T follicular helper cell (primary cell): ENCODE data around the gene PRLH.

Experiments used
- DNase-seq: peaks from one replicate; pipeline ENCODE4 v3.0.0-alpha.2; 2020; ENCODE audit warnings: low read depth
- total RNA-seq, 2 experiments: gene quantifications; one replicate each; lab custom pipeline; 2026; lab: John Stamatoyannopoulos, UW

PRLH gene, protein sequence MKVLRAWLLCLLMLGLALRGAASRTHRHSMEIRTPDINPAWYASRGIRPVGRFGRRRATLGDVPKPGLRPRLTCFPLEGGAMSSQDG
- total RNA-seq: 0 reads per million in 2 experiments

DNA sequence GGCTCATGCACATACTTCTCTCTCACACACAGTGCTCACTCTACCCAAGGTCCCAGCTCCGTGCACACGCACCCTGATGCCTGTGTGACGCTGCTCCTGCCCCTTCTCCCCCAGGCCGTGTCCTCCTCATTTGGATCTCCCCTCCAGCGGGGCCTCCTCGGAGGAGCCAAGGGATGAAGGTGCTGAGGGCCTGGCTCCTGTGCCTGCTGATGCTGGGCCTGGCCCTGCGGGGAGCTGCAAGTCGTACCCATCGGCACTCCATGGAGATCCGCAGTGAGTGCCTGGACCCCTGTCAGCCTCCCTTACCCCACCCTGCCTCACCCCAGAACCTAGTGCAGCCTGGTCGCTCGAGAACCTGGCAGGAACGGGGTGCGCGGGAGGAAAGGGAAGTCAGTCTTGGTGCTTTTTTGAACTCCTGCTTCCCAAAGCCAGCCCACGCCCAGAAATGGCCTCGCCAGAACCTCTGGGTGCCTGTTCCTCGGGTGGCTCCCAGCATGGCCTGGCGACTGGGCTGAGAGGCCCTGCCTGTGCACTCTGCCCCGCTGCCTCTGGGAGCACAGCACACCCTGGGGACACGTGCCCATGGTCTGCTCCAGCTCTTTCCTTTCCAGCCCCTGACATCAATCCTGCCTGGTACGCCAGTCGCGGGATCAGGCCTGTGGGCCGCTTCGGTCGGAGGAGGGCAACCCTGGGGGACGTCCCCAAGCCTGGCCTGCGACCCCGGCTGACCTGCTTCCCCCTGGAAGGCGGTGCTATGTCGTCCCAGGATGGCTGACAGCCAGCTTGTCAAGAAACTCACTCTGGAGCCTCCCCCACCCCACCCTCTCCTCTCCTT lies at the start of gene PRLH:
Gene PRLH (plus strand): TSS at position 174 of the 835 bp plus-strand sequence. CDS start 0 bp downstream, at position 174.
- no peak for DNase-seq

DNA sequence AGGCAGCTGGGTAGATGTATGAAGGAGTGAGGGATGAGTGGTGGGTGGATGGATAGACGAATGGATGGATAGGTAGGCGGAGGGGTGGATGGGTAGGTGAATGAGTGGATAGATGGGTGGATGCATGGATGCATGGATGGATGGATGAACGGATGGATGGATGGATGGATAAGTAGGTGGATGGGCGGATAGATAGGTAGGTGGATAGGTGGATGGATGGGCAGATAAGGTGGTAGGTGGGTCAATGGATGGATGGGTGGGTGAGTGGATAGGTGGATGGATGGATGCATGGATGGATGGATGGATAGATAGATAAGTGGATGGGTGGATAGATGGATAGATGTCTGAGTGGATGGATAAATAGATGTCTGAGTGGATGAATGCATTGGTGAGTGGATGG lies 49.2 kb upstream of the PRLH start:
- no peak for DNase-seq

DNA sequence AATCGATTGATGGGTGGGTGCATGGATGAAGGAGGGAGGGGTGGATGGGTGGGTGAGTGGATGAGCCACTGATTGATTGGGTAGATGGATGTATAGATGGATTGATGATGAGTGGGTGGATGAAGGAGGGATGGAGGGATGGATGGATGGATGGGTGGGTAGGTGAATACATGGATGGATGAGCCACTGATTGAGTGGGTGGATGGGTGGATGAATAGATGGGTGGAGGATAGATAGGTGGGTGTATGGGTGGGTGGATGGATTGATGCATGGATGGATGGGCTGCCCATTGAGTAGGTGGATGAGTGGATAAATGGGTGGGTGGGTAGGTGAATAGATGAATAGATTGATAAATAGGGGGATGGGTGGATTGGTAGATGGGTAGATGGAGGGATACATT lies 48.4 kb upstream of the PRLH start:
- DNase-seq: no peak

DNA sequence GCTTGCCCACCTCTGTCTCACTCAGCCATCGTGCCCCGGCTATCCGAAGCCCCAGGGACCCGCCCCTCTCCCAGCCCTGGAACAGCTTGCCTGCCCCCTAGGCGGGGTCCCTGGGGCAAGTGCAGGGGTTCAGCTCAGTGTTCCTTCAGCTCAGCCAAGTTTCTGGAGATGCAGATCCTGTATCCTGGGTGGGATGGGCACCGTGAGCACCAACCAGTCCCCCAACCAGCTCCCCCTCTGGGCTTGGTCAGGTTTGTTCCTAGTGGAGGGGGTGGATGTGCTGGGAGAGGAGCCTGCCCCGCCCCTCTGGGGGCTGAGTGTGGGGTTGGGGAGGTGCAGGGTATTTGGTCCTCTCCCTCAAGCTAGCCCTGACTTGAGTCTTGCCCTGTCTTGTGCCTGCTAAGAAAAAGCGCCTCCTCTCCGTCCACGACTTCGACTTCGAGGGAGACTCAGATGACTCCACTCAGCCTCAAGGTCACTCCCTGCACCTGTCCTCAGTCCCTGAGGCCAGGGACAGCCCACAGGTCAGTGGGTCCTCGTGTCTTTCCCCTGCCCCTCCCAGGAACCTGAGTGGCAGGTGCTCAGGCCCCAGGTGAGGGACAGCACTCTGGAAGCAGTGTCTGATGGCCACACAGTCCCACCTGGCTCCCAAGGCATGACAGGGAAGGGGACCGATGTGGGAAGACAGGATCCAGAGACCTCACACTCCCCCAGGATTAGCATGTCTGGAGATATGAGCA lies 46.7 kb upstream of the PRLH start:
- no peak for DNase-seq

DNA sequence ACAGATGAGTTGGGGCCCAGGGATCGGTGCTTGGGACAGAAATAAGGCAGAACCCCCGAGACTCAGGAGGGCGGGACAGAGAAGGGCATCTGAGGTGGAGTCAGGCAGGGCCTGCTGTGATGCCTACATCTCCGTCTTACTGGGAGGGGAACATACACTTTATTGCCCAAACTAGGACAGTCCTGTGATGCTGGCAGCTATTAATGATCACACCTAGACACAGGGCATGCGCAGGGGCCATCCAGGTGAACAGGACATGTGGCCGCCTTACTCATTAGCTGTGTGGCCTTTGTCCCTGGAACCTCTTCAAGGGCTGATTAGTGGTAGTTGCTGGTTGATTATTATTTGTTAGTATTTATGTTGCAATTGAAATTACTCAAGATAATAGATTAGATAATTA lies 46.1 kb upstream of the PRLH start:
- DNase-seq: no peak

DNA sequence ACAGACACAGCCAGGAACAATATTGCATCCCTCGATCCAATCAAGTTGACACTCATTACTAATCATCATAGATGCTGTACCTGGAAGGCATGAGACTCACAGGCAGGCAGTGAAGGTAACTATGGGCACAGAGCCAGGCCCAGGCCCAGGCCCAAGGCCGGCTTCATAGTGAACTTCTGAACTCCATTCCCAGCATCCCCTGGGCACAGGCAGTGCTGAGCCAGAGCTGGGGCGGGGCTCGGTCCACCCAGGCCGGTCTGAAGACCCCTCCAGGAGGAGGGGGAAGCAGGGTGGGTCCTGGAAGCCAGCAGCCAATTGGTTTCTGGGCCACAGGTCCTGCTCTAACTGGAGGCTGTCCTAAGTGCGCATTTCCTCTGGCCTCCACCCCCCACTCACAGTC lies 41.7 kb upstream of the PRLH start:
- no peak for DNase-seq

DNA sequence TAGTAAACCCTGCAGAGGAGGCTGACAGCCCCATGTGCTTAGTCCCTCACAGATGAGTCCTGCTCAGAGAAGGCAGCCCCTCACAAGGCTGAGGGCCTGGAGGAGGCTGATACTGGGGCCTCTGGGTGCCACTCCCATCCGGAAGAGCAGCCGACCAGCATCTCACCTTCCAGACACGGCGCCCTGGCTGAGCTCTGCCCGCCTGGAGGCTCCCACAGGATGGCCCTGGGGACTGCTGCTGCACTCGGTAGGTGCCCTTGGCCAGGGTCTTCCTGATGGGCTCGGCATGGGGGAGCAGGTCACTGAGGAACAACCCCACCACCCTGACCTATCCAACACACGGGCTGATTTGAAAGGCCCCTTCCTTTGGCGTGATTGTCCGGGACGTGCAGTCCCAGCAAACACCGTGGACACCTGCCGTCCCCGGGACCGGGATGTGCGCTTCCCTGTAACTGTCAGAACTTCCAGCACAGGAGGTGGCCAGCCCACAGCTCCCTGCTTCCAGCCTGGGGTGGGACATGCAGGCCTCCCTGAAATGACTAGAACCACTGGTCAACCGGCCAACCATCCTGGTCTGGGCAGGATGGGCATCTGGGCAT lies 40.7 kb upstream of the PRLH start:
- DNase-seq: no peak

DNA sequence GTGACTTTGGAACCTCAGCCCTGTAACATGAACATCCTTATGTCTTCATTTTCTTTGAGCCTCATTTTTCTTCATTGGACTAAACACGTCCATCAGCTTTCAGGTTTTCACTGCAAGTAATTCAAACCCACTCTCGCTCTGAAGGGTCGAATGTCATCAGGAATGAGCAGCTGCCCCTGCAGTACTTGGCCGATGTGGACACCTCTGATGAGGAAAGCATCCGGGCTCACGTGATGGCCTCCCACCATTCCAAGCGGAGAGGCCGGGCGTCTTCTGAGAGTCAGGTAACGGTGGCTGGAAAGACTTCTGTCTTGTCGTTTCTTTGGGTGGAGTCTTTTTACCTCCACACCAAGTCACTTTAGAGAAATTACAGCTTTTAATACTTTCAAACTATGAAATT lies 39.1 kb upstream of the PRLH start:
- DNase-seq: no peak

DNA sequence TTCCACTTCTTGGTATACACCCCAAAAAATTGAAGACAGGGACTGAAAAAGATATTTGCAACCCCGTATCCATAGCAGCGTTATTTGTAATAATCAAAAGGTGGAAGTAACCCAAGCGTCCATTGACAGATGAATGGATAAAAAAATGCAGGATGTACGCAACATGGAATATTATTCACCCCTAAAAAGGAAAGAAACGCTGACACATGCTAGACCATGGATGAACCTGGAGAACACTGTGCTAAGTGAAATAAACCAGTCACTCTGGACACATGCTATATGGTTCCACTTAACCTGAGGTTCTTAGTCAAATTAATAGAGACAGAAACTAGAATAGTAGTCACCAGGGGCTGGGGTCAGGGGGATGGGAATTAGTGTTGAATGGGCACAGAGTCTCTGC lies 38.6 kb upstream of the PRLH start:
- no peak for DNase-seq

DNA sequence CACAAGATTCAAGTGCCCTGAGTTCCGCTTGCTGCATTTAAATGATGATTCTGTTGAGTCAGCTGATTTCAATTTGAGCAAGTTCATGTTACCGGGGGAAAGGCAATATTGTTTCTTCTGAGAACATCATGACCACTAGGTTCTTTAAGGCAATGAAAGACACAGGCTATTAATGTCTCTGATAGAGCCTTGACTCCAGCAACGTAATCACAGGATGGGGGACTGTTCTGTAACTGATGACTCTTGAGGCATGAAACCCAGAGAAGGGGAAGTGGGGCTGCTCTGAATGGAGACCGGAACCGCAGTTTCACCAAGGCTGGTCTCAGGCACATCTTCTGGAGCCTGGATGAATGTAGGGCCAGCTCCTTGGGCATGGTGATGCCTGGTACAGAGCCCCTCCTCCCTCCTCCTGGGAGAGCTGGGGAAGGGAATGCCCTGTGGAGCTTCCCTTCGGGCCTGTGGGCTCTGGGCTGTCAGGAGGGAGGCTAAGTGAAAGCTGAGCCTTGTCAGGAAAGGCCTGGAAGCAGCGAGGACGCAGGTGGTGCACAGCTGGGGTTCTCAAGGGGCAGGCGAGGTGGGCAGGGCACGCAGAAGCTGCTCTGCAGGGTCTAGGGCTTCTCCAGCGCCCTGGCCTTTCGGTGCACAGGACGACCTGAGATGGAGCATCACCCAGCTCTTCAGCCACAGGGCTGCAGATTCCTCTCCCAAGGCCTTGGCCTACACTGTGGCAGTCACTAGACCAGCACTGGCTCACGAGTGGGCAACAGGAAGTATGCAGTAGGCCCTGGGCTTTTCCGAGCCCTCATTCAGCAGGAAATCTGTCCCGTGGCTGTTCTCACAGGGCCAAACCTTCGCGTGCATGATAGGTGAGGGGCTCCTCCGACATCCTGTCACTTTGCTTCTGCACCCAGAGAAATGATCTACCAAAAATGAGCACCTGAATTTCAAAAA lies 36.6 kb upstream of the PRLH start:
- no peak for DNase-seq

DNA sequence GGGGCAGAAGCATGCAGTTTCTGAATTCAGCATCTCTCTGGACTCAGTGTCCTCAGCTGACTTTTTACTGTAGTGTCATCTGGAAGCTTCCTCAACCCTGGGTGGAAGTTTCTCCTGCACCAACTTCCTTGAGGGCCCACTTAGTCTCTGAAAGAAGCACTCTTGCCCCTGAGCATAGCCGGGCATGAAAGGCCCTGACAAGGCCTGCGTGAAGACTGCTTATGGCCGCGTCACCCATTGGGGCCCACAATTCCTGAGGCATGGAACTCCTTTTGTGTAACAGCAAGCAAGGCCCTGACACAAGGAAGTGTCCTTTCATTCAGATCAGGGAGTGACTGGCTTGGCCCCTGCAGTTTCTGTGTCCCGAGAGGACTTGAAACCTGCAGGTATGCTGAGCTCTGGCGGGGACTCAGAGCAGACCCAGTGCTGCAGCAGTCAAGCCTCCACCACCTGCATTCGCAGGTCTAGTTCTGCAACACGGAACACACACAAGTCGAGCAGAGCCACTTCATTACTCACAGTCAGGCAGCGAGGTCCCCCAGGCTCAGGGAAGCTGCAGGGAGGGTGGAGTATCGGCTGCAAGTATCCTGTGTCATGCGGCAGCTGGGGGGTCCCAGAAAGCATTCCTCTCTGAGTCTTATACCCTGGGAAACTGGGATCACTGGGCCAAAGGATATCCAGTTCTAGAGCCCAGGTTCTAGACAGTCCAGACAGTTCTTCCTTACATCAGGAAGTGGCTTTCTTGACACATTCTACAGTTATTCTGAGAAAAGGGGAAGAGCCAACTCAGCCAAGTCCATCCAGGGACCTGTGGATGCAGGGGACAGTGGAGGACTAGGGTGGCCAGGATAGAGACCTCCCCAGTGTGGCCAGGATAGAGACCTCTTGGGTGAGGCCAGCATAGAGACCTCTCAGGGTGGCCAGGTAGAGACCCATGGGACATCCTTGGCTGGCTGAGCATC lies 35.6 kb upstream of the PRLH start:
- no peak for DNase-seq

DNA sequence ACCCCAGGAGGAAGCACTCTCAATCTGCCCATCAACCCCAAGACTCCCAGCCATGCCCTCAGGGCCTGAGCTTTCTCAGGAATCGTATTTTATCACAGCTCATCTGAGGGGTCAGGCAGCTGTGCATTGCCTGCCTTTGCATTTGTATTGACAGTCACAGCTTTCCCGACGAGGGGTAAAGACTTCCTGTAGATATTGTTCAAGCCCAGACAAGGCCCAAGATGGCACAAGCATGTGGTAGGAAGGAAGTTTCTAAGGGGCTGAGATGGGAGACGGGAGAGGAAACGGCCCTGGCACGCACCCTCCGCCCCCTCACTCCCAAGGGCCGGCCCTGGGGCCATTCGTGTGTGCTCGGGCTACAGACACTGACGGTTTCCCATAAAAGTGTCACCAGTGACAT lies 34.2 kb upstream of the PRLH start:
- no peak for DNase-seq

DNA sequence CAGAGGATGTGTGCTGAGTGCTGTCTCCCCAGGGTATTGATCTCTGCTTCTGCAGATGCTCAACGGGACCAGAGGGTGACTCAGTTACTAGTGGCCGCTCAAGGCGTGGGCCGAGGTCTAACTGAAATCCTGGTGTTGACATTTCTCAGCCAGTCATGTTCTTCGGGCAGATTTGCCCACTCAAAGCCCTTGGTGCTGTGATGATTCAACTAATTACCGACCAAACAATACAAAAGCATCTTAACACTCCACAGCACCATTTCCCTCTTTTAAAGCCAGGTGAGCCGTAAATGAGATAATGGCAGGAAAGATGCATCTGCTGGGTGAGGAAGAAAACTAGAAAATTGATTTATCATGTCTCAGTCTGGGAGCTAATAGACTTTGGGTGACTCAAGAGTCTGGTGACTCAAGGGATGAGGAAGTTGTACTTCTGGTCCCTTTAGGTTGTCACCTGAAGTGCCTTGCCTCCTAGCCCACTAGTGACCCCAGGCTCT lies 32.7 kb upstream of the PRLH start:
- DNase-seq: no peak

DNA sequence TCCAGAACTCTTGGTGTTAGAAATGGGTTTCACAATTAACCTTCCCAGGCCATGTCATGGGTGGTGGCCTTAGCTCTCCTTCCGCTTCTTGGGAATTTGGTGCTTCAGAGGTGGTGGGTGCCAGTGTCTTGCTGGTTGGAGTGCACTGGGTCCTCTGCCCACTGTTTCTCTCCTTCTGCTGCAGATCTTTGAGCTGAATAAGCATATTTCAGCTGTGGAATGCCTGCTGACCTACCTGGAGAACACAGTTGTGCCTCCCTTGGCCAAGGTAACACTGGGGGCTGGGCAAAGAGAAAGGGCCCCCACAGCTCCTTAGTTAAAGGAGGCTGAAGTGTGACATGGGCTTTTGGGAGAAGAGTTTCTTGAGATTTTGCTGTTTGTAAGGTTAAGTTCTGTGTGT lies 32.0 kb upstream of the PRLH start:
- no peak for DNase-seq

DNA sequence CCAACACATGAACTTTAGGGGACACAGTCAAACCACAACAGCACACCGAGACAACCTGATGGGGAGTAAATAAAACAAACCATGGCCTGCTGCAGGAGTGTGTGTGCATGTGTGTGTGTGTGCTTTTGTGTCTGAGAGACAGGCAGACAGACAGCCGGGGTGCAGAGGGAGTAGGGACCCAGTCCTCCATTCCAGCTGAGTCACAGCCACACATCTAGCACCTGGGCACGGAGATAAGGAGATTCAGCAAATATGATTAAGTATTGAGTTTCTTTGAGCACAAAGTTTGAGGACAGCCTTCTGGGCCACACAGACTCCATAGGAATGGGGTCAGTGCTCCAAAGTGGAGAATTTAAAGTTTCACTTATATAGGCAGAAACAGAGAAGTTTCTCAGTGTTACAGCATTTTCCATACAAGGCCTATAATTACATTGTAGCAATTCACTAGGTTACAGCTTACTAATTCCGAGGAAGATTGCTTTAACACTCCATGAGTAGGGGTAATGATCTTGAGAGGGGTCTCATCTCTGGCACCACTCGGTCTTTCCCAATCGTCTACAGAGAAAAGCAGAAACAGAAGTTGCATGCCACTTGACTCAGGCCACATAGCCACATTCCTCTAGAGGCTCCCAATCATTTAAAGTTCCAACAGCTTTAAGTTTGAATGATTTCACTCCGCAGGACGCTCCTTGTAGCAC lies 30.8 kb upstream of the PRLH start:
- DNase-seq: no peak

DNA sequence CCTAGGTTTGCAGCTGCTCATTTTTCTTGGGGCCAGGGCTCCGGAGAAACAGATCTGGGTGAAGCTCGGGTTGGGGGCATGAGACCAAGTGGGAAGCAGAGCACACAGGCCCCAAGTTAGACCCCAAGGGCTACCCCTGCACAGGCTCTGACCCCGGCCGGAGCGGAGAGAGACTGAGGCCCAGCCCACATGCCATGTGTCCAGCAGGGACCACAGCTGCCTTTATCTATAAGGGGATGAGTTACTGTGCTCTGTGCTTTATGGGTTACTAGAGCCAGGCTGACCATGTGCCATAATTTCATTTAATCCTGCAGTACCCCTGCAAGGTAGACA lies 30.3 kb upstream of the PRLH start:
- DNase-seq: no peak

DNA sequence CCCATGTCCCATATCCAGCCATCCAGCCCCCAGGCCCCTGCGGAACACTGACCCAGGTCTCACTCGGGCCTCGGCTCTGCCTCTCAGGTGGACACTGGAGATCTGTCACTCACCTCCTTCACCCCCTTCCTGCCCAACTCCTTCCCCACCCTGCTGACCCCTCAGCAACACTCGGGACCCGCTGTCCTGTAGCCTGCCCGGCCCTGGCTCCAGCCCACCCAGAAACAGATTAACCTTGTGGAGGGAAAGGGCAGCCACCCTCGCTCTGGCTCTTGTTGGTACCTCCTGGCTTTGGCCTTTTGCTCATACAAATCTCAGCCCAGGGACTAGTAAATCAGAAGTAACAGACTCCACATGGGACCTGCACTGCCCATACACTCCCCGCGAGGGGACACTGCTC lies 29.8 kb upstream of the PRLH start:
- DNase-seq: no peak

DNA sequence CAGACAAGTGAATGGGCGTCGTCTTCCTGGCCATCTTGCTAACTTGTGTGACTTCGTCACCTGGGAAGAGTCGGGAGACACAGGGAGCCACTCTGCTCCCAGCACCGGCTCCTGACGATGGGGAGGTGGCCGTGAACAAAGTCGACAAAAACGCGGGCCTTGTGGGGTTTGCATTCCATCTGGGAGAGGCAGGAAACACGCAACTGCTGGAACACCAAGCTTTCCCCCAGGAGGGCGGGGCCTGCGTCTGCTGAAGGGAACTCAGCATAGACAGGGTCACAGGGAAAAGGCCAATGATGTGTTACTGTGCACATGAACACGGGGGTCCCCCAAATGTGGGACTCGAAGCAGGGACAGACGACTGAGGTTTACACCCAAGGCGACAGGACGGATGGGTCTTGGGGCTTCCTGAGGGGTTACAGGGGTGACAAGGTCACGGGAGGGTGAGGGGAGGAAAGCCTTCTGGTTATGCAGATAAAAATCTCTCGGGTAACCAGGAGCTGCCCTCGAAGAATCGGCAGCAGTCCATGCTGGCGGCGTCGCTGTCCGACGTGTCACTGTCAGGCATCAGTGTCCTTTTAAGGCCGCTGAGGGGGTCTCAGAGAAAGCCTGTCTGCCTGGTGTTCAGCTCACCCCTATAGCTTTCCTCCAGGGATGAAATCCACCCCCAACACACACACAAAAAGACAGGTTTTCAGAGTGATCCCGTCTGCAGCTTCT lies 28.2 kb upstream of the PRLH start:
- no peak for DNase-seq

DNA sequence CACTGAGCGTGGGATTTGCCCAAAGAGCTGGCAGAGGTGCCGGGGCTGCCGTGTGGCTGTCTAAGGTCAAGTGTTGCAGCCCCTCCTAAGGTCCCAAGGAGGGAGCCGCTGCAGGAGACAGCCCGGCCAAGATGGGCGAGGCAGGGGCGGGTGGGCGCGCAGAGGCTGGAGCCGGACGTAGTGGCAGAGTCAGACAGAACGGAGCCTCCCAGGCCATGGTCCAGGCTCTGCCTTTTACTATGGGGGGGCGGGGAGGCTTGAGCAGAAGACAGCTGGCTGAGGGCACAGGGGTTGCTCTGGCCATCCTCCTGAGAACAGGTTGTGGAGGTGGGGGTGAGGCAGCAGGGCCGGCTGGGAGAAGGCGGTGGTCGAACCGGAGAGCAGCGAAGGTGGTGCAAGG lies 27.5 kb upstream of the PRLH start:
- DNase-seq: no peak
